A673 (cell line): ENCODE results near the gene RBMS1. TPM values are rescaled to one million over a fixed set of nuclear protein-coding genes. Genes with fewer than 3 reads are reported as not detected.

ENCODE experiments used
- BruUV-seq: library from RNA; stranded (reverse); fragments of 400-500 nt; replicated peaks from 2 replicates; lab custom pipeline; 2021; lab: Mats Ljungman, UMichigan
- CTCF ChIA-PET: fragments of 300-600 bp; sonication (Branson Sonifier 250); formaldehyde crosslinking; loops from one replicate; lab custom pipeline; 2022; ENCODE audit warnings: antibody characterized with exemption; lab: Charles Lee
- POLR2A ChIA-PET: fragments of 300-600 bp; sonication (Branson Sonifier 250); formaldehyde crosslinking; loops from one replicate; lab custom pipeline; 2022; ENCODE audit warnings: antibody characterized with exemption; ENCODE audit not compliant: low non-redundant PET; lab: Charles Lee
- DNase-seq: peaks from one replicate; pipeline ENCODE4 v3.0.0-alpha.2; 2015; ENCODE audit warnings: low spot score
- H3K27ac ChIP-seq: fragments of 200-600 bp; sonication (generic); 2 replicates; pipeline ENCODE4 v1.5.1; 2016; ENCODE audit warnings: mixed run types, low read depth, mild to moderate bottlenecking, mixed read lengths, antibody characterized with exemption, low read length; ENCODE audit not compliant: poor library complexity, severe bottlenecking
- H3K27me3 ChIP-seq: fragments of 200-600 bp; sonication (generic); replicated peaks from 2 replicates; pipeline ENCODE4 v1.6.1; 2017; ENCODE audit warnings: mixed run types, low read depth, mild to moderate bottlenecking, mixed read lengths, antibody characterized with exemption, low read length; ENCODE audit not compliant: insufficient read depth, poor library complexity
- H3K36me3 ChIP-seq: fragments of 200-600 bp; sonication (generic); 2 replicates; pipeline ENCODE4 v1.6.1; 2016; ENCODE audit warnings: mixed run types, mild to moderate bottlenecking, mixed read lengths, antibody characterized with exemption, low read length; ENCODE audit not compliant: insufficient read depth, poor library complexity, severe bottlenecking
- H3K4me1 ChIP-seq: fragments of 200-600 bp; sonication (generic); 2 replicates; pipeline ENCODE4 v1.6.1; 2017; ENCODE audit warnings: mixed run types, mild to moderate bottlenecking, mixed read lengths, antibody characterized with exemption, low read length; ENCODE audit not compliant: insufficient read depth, poor library complexity, severe bottlenecking
- H3K4me3 ChIP-seq: fragments of 200-600 bp; sonication (generic); 2 replicates; pipeline ENCODE4 v1.5.1; 2016; ENCODE audit warnings: low read depth, mixed run types, mild to moderate bottlenecking, mixed read lengths, low read length; ENCODE audit not compliant: poor library complexity, severe bottlenecking
- H3K9me3 ChIP-seq: fragments of 200-600 bp; sonication (generic); 2 replicates; pipeline ENCODE4 v1.6.1; 2016; ENCODE audit warnings: mixed run types, low read depth, mild to moderate bottlenecking, mixed read lengths, antibody characterized with exemption, low read length; ENCODE audit not compliant: poor library complexity, severe bottlenecking
- CTCF ChIP-seq: fragments of 300-800, 200-600 bp; sonication (generic); conservative IDR thresholded peaks from 2 replicates; pipeline ENCODE4 v1.5.1; 2017; ENCODE audit warnings: low read depth, mild to moderate bottlenecking, antibody characterized with exemption, low read length, moderate library complexity, mixed read lengths
- EZH2 ChIP-seq: fragments of 200-600 bp; sonication (generic); IDR thresholded peaks from 2 replicates; pipeline ENCODE4 v1.6.1; 2017; ENCODE audit warnings: borderline replicate concordance, low read depth, mild to moderate bottlenecking, mixed read lengths, antibody characterized with exemption, low read length; ENCODE audit not compliant: poor library complexity, severe bottlenecking
- intact Hi-C: fragments of 100-400 bp; cut with micrococcal nuclease; formaldehyde crosslinking; loops from one replicate; pipeline ENCODE4 v1.10.0; 2022; ENCODE audit not compliant: unreplicated experiment
- total RNA-seq: library from RNA; stranded (reverse); gene quantifications from 2 replicates; pipeline ENCODE4 v1.2.3, GENCODE V29; 2021

RBMS1 gene
- total RNA-seq, 1 experiment from 2014 or later, result 84.9 TPM

DNA sequence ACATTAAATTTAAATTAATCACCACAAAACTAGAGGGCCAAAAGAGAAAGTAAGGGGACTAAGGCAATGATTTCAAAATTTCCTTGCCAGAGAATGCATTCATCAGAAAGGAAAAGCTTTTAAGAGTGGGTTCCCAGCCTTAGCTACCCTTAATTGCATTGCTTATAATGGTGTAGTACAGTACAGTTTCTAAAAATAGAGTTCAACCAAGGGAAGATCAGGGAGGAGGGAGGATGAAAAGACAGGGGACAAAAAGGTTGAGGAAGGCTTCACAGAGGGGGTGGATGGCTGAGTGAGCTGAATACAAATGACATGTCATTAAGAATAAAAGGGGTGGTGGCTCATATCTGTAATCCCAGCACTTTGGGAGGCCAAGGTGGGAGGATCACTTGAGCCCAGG lies 119.9 kb downstream of the RBMS1 start:
- Histone ChIP-seq H3K27me3 (no peaks in the 10 kb centered on the region), H3K27ac (peak overlapping the region; percentile 76), H3K4me3 (peak overlapping the region; percentile 14), H3K4me1 (peaks cover 94% of the 10 kb centered on the region), H3K36me3 (no peaks in the 10 kb centered on the region), H3K9me3 (no peaks in the 10 kb centered on the region)
- CTCF ChIA-PET, result no interaction called here
- POLR2A ChIA-PET, result no interaction called here
- intact Hi-C loops, result loop anchor here (5.0 kb wide), 1 partner anchor 54 kb away; no protein-coding TSS in a partner anchor
- BruUV-seq, result no TSS peak
- no peak for DNase-seq
- TF ChIP-seq CTCF (no peak), EZH2 (no peak)

- BruUV-seq, result no TSS peak
- TF ChIP-seq EZH2 (no peak), CTCF (no peak)
- DNase-seq, result no peak
- H3K27ac ChIP-seq, result peak overlapping the region; percentile 76
- intact Hi-C loops, result loop anchor here (5.0 kb wide), 1 partner anchor 54 kb away; no protein-coding TSS in a partner anchor
- H3K27me3 ChIP-seq, result no peaks in the 10 kb centered on the region
- CTCF ChIA-PET, result no interaction called here
- no peaks in the 10 kb centered on the region for H3K9me3 ChIP-seq
- no peaks in the 10 kb centered on the region for H3K36me3 ChIP-seq
- POLR2A ChIA-PET, result no interaction called here
- H3K4me1 ChIP-seq, result peaks cover 92% of the 10 kb centered on the region
- peak overlapping the region; percentile 14 for H3K4me3 ChIP-seq
Measured at GRCh38 chr2:160373263-160373662, 120.3 kb downstream of the RBMS1 start.

GRCh38 chr2:160372585-160372984 lies 121.0 kb downstream of the RBMS1 start:
- H3K36me3 ChIP-seq, result no peaks in the 10 kb centered on the region
- no peak for TF ChIP-seq EZH2
- no peak for TF ChIP-seq CTCF
- POLR2A ChIA-PET, result no interaction called here
- H3K4me3 ChIP-seq, result no peak overlapping the region
- intact Hi-C loops, result loop anchor here (5.0 kb wide), 1 partner anchor 55 kb away; no protein-coding TSS in a partner anchor
- no peaks in the 10 kb centered on the region for H3K27me3 ChIP-seq
- no peaks in the 10 kb centered on the region for H3K9me3 ChIP-seq
- H3K27ac ChIP-seq, result peak overlapping the region; percentile 76
- H3K4me1 ChIP-seq, result peaks cover 92% of the 10 kb centered on the region
- CTCF ChIA-PET, result no interaction called here
- no TSS peak for BruUV-seq
- DNase-seq, result no peak
